ENCODE measurements around the gene ZNRF1.

The ZNRF1 gene

GRCh38 chr16:75043175-75043895 is 44.5 kb downstream of the ZNRF1 start:
- no peak for DNase-seq (ENCODE audit: low read depth)
- TF ChIP-seq CTCF (conservative IDR thresholded peaks at IDR 0.05; ENCODE audit: control insufficient read depth, insufficient read depth, low read depth, low read length), result no peak

GRCh38 chr16:75044800-75045361 is 46.1 kb downstream of the ZNRF1 start:
- DNase-seq (ENCODE audit: low read depth), result peak; percentile 31
- TF ChIP-seq CTCF (conservative IDR thresholded peaks at IDR 0.05; ENCODE audit: control insufficient read depth, insufficient read depth, low read depth, low read length), result no peak
- no peak overlapping the region for H3K4me3 ChIP-seq (ENCODE audit: control insufficient read depth, low read depth, low read length)

More at GRCh38 chr16:75043175-75043895, 44.5 kb downstream of the ZNRF1 start:
- no peak overlapping the region for H3K4me3 ChIP-seq (ENCODE audit: control insufficient read depth, low read depth, low read length)

GRCh38 chr16:75045424-75045823 is 46.6 kb downstream of the ZNRF1 start:
- TF ChIP-seq CTCF (conservative IDR thresholded peaks at IDR 0.05; ENCODE audit: control insufficient read depth, insufficient read depth, low read depth, low read length), result no peak
- no peak for DNase-seq (ENCODE audit: low read depth)
- H3K4me3 ChIP-seq (ENCODE audit: control insufficient read depth, low read depth, low read length), result no peak overlapping the region

- H3K4me3 ChIP-seq (ENCODE audit: control insufficient read depth, low read depth, low read length), result no peak overlapping the region
- peak; percentile 38 for DNase-seq (ENCODE audit: low read depth)
- TF ChIP-seq CTCF (conservative IDR thresholded peaks at IDR 0.05; ENCODE audit: control insufficient read depth, insufficient read depth, low read depth, low read length), result no peak
Observed at GRCh38 chr16:75048054-75048453, 49.2 kb downstream of the ZNRF1 start.

GRCh38 chr16:75048530-75048929 is 49.7 kb downstream of the ZNRF1 start:
- TF ChIP-seq CTCF (conservative IDR thresholded peaks at IDR 0.05; ENCODE audit: control insufficient read depth, insufficient read depth, low read depth, low read length), result no peak
- peak; percentile 64 for DNase-seq (ENCODE audit: low read depth)
- H3K4me3 ChIP-seq (ENCODE audit: control insufficient read depth, low read depth, low read length), result no peak overlapping the region

- H3K4me3 ChIP-seq (ENCODE audit: control insufficient read depth, low read depth, low read length), result no peak overlapping the region
- no peak for DNase-seq (ENCODE audit: low read depth)
- no peak for TF ChIP-seq CTCF (conservative IDR thresholded peaks at IDR 0.05; ENCODE audit: control insufficient read depth, insufficient read depth, low read depth, low read length)
Observed at GRCh38 chr16:75052481-75053202, 53.8 kb downstream of the ZNRF1 start.
